ENCODE results near the gene RBMS1.

RBMS1 gene

GRCh38 chr2:160360089-160360757 lies 133.4 kb downstream of the RBMS1 start:
- DNase-seq (ENCODE audit: low read depth), result no peak

DNA sequence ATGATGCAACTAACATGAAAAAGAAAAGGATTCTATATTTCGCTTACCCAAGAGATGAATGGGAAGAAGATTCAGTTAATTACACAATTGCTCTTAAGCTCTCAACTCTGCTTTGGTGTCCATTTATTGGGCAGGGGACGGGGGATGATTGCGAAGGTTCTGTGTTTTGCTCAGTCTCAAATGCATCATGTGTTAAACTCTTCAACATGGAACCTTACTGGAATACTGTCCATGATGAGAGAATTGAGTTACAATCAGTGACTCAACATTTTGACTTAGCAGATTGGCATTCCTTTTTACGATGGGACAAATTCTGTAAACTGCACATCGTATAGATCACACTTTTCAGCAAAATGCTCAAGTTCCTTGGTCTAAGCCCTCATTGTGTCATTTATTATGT lies 135.6 kb downstream of the RBMS1 start:
- peak; percentile 45 for DNase-seq (ENCODE audit: low read depth)

- no peak for DNase-seq (ENCODE audit: low read depth)
Observed at GRCh38 chr2:160356485-160356884, 137.1 kb downstream of the RBMS1 start.

GRCh38 chr2:160355080-160355479 lies 138.5 kb downstream of the RBMS1 start:
- no peak for DNase-seq (ENCODE audit: low read depth)

DNA sequence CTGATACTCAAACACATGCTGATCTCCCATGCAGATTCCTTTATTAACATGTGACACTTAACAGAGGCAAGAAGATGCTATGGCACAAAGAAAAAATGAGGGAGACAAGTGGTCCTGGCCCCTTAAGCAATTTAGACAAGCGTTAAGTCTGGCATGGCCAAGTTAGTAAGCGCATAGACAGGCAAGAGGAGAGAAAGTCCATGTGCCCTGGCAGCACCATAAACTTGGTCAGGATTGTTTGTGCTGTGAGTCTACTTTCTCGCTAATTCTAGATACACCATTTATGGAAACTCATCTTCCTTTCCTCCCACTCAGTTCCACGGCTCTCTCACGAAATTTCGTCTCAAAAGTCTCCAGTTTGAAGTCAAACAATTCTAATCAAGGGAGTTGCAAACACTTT lies 138.9 kb downstream of the RBMS1 start:
- no peak for DNase-seq (ENCODE audit: low read depth)

- no peak for DNase-seq (ENCODE audit: low read depth)
Observed at GRCh38 chr2:160353813-160354212, 139.8 kb downstream of the RBMS1 start.

DNA sequence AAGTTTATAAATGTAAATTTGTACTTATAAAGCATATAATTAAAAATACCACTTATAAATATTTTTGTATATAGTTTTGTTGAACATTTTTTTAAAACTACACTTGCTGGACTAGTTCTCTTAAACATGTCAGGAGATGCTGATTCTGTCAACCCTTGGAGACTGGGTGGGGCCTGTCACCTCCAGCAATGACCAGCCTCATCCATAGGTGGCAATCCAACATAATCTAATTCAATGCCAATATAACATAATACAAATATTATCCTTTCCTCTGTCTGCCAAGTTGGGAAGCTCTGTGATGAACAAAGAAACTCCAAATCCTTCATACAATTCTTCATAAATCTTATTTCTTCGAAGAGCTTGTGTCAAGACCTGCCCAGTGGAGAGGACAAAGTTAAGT lies 140.4 kb downstream of the RBMS1 start:
- DNase-seq (ENCODE audit: low read depth), result no peak

GRCh38 chr2:160352500-160352899 lies 141.1 kb downstream of the RBMS1 start:
- DNase-seq (ENCODE audit: low read depth), result no peak

- peak; percentile 32 for DNase-seq (ENCODE audit: low read depth)
Observed at GRCh38 chr2:160351956-160352355, 141.7 kb downstream of the RBMS1 start.

DNA sequence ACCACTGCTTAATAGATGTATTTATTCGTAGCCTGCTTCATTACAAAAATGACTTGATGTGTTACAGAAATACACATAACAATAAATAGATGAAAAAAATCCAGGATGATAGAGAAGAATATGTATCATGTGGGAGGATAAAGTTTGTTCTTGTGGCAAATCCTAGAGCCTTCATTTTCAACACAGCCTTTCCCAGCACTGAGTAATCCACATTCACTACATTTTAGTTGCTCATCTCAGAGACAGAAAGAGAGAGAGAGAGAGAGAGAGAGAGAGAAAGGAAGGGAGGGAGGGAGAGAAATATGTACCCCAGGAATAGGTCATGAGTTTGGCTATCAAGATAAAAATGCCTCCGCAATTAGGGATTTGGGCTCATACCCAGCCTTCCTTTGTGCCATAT lies 144.3 kb downstream of the RBMS1 start:
- DNase-seq (ENCODE audit: low read depth), result no peak

DNA sequence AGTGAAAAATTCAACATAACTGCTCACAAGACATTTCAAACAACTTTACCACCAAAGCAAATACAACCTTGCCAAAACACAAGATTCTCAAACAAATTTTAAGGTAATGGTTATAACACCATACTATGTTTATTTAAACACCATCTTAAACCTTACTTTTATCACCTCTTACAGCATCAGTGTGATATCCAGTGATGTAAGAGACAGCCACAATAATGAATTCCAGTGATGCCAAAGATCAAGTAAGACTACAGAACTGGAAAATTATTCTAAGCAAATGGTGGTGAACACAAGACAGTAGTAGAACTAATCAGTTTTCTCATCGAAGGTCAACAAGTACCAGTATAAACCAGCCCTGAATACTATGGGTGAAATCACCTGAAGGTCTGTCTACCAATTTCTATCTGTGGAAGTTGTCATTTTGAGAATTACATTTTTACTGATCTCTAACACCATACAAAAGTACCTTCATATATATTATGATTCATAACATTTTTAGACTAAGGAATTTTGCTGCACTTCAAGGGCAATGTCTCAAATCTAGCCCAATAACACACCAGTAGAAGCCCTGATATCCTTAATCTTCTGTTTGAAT lies 146.2 kb downstream of the RBMS1 start:
- no peak for DNase-seq (ENCODE audit: low read depth)

- DNase-seq (ENCODE audit: low read depth), result no peak
Observed at GRCh38 chr2:160345071-160345764, 148.4 kb downstream of the RBMS1 start.

GRCh38 chr2:160343404-160343803 lies 150.2 kb downstream of the RBMS1 start:
- no peak for DNase-seq (ENCODE audit: low read depth)

DNA sequence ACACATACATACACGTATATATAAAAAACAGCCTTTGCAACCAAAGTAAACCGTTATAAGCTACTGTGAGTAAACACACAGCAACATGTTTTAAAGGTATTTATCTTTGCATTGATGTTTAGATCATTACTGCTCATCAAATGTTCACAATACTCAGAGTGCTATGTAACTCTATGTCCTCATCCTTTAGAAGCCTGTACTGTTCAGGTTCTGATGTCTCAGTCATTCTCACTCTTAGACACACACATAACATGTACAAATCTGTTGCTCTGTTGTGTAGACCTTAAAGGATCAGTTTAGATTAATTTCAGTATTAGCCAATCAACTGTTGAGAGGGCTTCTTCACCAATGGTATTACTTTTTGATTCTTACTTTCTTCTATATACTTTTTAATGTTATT lies 153.9 kb downstream of the RBMS1 start:
- DNase-seq (ENCODE audit: low read depth), result no peak

- no peak for DNase-seq (ENCODE audit: low read depth)
Observed at GRCh38 chr2:160338901-160339685, 154.5 kb downstream of the RBMS1 start.

DNA sequence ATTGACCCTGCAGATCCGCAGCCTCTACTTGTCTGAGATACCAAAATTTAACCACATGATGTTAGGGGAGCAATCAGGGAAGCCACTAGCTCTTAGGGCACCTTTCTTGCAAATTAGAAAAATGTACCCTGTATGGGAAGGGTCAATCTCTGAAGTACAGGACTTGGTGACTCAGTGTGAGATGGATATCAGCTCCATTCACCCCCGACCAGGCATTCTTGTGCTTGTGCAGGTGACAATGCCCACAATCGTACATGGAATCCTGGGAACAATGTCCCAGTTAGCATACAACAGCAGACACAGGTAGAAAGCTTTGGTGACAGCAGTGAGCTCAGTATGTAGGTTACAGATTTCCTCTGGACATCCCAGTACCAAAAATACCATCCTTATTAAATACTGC lies 155.9 kb downstream of the RBMS1 start:
- DNase-seq (ENCODE audit: low read depth), result no peak

DNA sequence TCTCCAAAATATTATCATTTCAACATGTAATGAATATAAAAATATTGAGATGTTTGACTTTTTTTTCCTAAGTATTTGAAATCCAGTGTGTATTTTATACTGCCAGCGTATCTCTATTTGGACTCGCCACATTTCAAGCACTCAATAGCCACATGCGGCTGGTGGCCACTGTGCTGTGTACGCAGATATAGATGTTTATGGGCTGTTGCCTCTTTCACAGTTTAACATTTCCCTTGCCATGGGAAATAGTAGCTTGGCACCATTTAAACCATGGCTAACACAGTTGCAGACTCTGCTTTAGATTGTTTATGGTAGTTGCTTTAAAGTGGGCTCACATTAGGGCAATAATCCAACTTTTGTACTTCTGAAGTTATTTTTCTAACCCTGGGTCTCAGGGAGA lies 157.0 kb downstream of the RBMS1 start:
- DNase-seq (ENCODE audit: low read depth), result no peak

- DNase-seq (ENCODE audit: low read depth), result peak; percentile 86
Observed at GRCh38 chr2:160336105-160336504, 157.5 kb downstream of the RBMS1 start.

DNA sequence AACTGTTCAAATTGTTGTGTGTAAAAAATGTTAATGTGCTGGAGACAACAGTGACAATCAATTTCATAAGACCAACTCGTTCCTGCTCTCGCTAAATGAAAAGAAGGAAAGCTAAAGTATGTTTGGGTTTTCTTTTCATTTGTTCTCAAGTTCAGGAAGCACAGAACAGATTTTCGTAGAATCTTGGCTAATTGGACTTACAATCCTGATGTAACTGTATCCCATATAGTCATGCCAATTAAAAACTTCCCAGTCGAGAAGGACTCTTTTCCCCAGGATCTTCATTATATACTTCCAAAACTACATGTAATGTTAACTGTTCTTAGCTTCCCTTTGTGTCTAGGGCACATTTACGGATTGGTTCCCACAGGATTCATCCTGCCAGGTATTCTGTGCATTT lies 158.2 kb downstream of the RBMS1 start:
- DNase-seq (ENCODE audit: low read depth), result peak; percentile 23

- peak; percentile 72 for DNase-seq (ENCODE audit: low read depth)
Observed at GRCh38 chr2:160334028-160334741, 159.4 kb downstream of the RBMS1 start.

GRCh38 chr2:160333324-160334027 lies 160.1 kb downstream of the RBMS1 start:
- DNase-seq (ENCODE audit: low read depth), result no peak

Measured in fibroblast of gingiva (primary cell).